H9 (cell line): ENCODE measurements around the gene ACACA. TPM values are rescaled to one million over a fixed set of nuclear protein-coding genes. Genes with fewer than 3 reads are reported as not detected.
A peak's percentile ranks its signal among the peaks of the same experiment; 100 is the strongest.

Experiments
- DNase-seq: peaks from one replicate; pipeline ENCODE4 v3.0.0-alpha.2; 2017
- H2AFZ ChIP-seq: one replicate; pipeline ENCODE4 v1.6.1; 2013; ENCODE audit warnings: mild to moderate bottlenecking, low read length, control low read depth, moderate library complexity
- H2AK5ac ChIP-seq: 2 replicates; pipeline ENCODE4 v1.6.1; 2013; ENCODE audit warnings: low read length, control low read depth, mixed read lengths; ENCODE audit not compliant: insufficient read length
- H2BK120ac ChIP-seq: one replicate; pipeline ENCODE4 v1.6.1; 2013; ENCODE audit warnings: low read depth, mild to moderate bottlenecking, low read length, control low read depth, inconsistent platforms; ENCODE audit not compliant: poor library complexity, severe bottlenecking
- H2BK12ac ChIP-seq: 2 replicates; pipeline ENCODE4 v1.6.1; 2013; ENCODE audit warnings: low read length, control low read depth, mixed read lengths, low read depth; ENCODE audit not compliant: insufficient read length
- H2BK15ac ChIP-seq: 2 replicates; pipeline ENCODE4 v1.6.1; 2013; ENCODE audit warnings: low read depth, low read length, control low read depth
- H2BK20ac ChIP-seq: one replicate; pipeline ENCODE4 v1.6.1; 2013; ENCODE audit warnings: low read depth, mild to moderate bottlenecking, low read length, control low read depth, inconsistent platforms; ENCODE audit not compliant: poor library complexity, severe bottlenecking
- H2BK5ac ChIP-seq: 2 replicates; pipeline ENCODE4 v1.6.1; 2013; ENCODE audit warnings: low read length, control low read depth, mixed read lengths; ENCODE audit not compliant: insufficient read length
- H3K14ac ChIP-seq: 2 replicates; pipeline ENCODE4 v1.6.1; 2013; ENCODE audit warnings: low read length, control low read depth; ENCODE audit not compliant: insufficient read depth
- H3K18ac ChIP-seq: 2 replicates; pipeline ENCODE4 v1.6.1; 2013; ENCODE audit warnings: low read depth, mild to moderate bottlenecking, mixed read lengths, low read length, control low read depth; ENCODE audit not compliant: insufficient read length
- H3K23ac ChIP-seq: 2 replicates; pipeline ENCODE4 v1.6.1; 2013; ENCODE audit warnings: low read length, control low read depth, mixed read lengths, low read depth; ENCODE audit not compliant: insufficient read length
- H3K23me2 ChIP-seq: 2 replicates; pipeline ENCODE4 v1.6.1; 2013; ENCODE audit warnings: low read depth, mild to moderate bottlenecking, mixed read lengths, low read length, control low read depth; ENCODE audit not compliant: insufficient read length, poor library complexity, severe bottlenecking
- H3K27ac ChIP-seq: 2 replicates; pipeline ENCODE4 v1.5.1; 2013; ENCODE audit warnings: low read length, control low read depth, mixed read lengths, low read depth; ENCODE audit not compliant: insufficient read length
- H3K27me3 ChIP-seq: 2 replicates; pipeline ENCODE4 v1.6.1; 2013; ENCODE audit warnings: low read length, control low read depth, inconsistent platforms; ENCODE audit not compliant: insufficient read depth
- H3K4ac ChIP-seq: 2 replicates; pipeline ENCODE4 v1.6.1; 2013; ENCODE audit warnings: low read depth, mild to moderate bottlenecking, control low read depth, inconsistent platforms, low read length, moderate library complexity
- H3K4me1 ChIP-seq: 2 replicates; pipeline ENCODE4 v1.6.1; 2013; ENCODE audit warnings: low read length, control low read depth, inconsistent platforms; ENCODE audit not compliant: insufficient read depth
- H3K4me2 ChIP-seq: 2 replicates; pipeline ENCODE4 v1.6.1; 2013; ENCODE audit warnings: low read length, control low read depth, mixed read lengths; ENCODE audit not compliant: insufficient read length, insufficient read depth
- H3K56ac ChIP-seq: 2 replicates; pipeline ENCODE4 v1.6.1; 2013; ENCODE audit warnings: low read depth, mild to moderate bottlenecking, mixed read lengths, low read length, control low read depth; ENCODE audit not compliant: insufficient read length
- H3K79me1 ChIP-seq: 2 replicates; pipeline ENCODE4 v1.6.1; 2013; ENCODE audit warnings: low read depth, mild to moderate bottlenecking, moderate library complexity, low read length, control low read depth, inconsistent platforms; ENCODE audit not compliant: insufficient read depth, poor library complexity, severe bottlenecking
- H3K79me2 ChIP-seq: 2 replicates; pipeline ENCODE4 v1.6.1; 2013; ENCODE audit warnings: low read length, control low read depth, inconsistent platforms; ENCODE audit not compliant: insufficient read depth
- H3K9ac ChIP-seq: 2 replicates; pipeline ENCODE4 v1.6.1; 2013; ENCODE audit warnings: low read length, control low read depth, mixed read lengths; ENCODE audit not compliant: insufficient read length; ENCODE audit errors: extremely low read depth
- H3K9me3 ChIP-seq: one replicate; pipeline ENCODE4 v1.6.1; 2013; ENCODE audit warnings: low read depth, low read length, inconsistent platforms; ENCODE audit not compliant: control insufficient read depth
- H3T11ph ChIP-seq: one replicate; pipeline ENCODE4 v1.6.1; 2013; ENCODE audit warnings: mild to moderate bottlenecking, low read length, control low read depth, inconsistent platforms
- H4K20me1 ChIP-seq: one replicate; pipeline ENCODE4 v1.6.1; 2013; ENCODE audit not compliant: control insufficient read depth, insufficient read length, insufficient read depth
- H4K5ac ChIP-seq: 2 replicates; pipeline ENCODE4 v1.6.1; 2013; ENCODE audit warnings: low read depth, mild to moderate bottlenecking, mixed read lengths, low read length, control low read depth; ENCODE audit not compliant: insufficient read length
- H4K8ac ChIP-seq: replicated peaks from 2 replicates; pipeline ENCODE4 v1.6.1; 2013; ENCODE audit warnings: low read length, control low read depth, mixed read lengths, low read depth; ENCODE audit not compliant: insufficient read length
- H4K91ac ChIP-seq: 2 replicates; pipeline ENCODE4 v1.6.1; 2013; ENCODE audit warnings: low read depth, mild to moderate bottlenecking, moderate library complexity, mixed read lengths, low read length, control low read depth; ENCODE audit not compliant: insufficient read length
- H3K27ac Mint-ChIP-seq, 3 experiments: 2 replicates in 2 of 3; 3 replicates in 1 of 3; pipeline ENCODE4 v1.8.0; 2020 to 2021; ENCODE audit warnings: mixed read lengths in 3 of 3, mild to moderate bottlenecking in 1 of 3, moderate library complexity in 1 of 3
- H3K27me3 Mint-ChIP-seq: 2 replicates; pipeline ENCODE4 v1.8.0; 2021; ENCODE audit warnings: low read depth, mild to moderate bottlenecking, moderate library complexity, mixed read lengths
- H3K36me3 Mint-ChIP-seq, 3 experiments: 2 replicates in 2 of 3; 3 replicates in 1 of 3; pipeline ENCODE4 v1.8.0; 2020 to 2021; ENCODE audit warnings: low read depth in 3 of 3, mixed read lengths in 3 of 3; ENCODE audit not compliant: insufficient read depth in 1 of 3
- H3K4me1 Mint-ChIP-seq, 2 experiments: 2 replicates each; pipeline ENCODE4 v1.8.0; 2020; ENCODE audit warnings: mixed read lengths in 2 of 2
- H3K4me3 Mint-ChIP-seq, 2 experiments: 2 replicates in 1 of 2; 3 replicates in 1 of 2; pipeline ENCODE4 v1.8.0; 2020 to 2021; ENCODE audit warnings: mild to moderate bottlenecking in 2 of 2, mixed read lengths in 2 of 2, moderate library complexity in 1 of 2
- H3K9me3 Mint-ChIP-seq, 2 experiments: 2 replicates in 1 of 2; 3 replicates in 1 of 2; pipeline ENCODE4 v1.8.0; 2020; ENCODE audit warnings: mild to moderate bottlenecking in 2 of 2, mixed read lengths in 2 of 2, moderate library complexity in 1 of 2
- CTCF ChIP-seq: fragments of 200-600 bp; sonication (generic); conservative IDR thresholded peaks from 3 replicates; pipeline ENCODE4 v1.8.0; 2021; ENCODE audit warnings: antibody characterized with exemption, mild to moderate bottlenecking
- WGBS: extraction: QIAGEN DNeasy Blood & Tissue Kit; methylation state at CpG from one replicate; pipeline ENCODE4 v1.1.7; 2013; ENCODE audit warnings: missing lambda C conversion rate, low lambda C conversion rate, mixed read lengths; ENCODE audit not compliant: insufficient read length; ENCODE audit errors: extremely low coverage; 5-methylcytosine and 5-hydroxymethylcytosine counted together
- total RNA-seq: library from RNA; stranded (reverse); gene quantifications from 2 replicates; pipeline ENCODE4 v1.2.1, GENCODE V29; 2021

Gene ACACA
- total RNA-seq, 1 experiment from 2014 or later = 135 TPM

- Mint-ChIP-seq H3K27me3 (no peaks in the 10 kb centered on the region), H3K27ac (peak overlapping the region; percentile 1 to 94 (median 6); a peak in 4 of 7 replicates), H3K36me3 (peaks cover 4 to 36% (median 11%) of the 10 kb centered on the region in 3 experiments; a peak in 6 of 7 replicates), H3K9me3 (no peaks in the 10 kb centered on the region), H3K4me1 (peaks cover 24 to 41% of the 10 kb centered on the region in 2 experiments), H3K4me3 (no peak overlapping the region)
- Histone ChIP-seq H3K23ac (no peak overlapping the region), H3K4ac (no peak overlapping the region), H2AK5ac (no peak overlapping the region), H2BK12ac (no peak overlapping the region), H2BK20ac (no peak overlapping the region), H3K14ac (no peak overlapping the region), H3K56ac (no peak overlapping the region), H4K8ac (no peak overlapping the region), H4K5ac (no peak overlapping the region), H3K9ac (no peak overlapping the region), H3K4me1 (peaks cover 8% of the 10 kb centered on the region; the same call in 1 of the 2 replicates), H3K27ac (no peak overlapping the region), H4K91ac (no peak overlapping the region), H3K4me2 (no peak overlapping the region), H2AFZ (no peak overlapping the region), H3K27me3 (no peaks in the 10 kb centered on the region), H3T11ph (no peak overlapping the region), H3K79me2 (no peaks in the 10 kb centered on the region), H3K18ac (no peak overlapping the region), H2BK15ac (no peak overlapping the region), H2BK5ac (no peak overlapping the region), H3K23me2 (no peaks in the 10 kb centered on the region), H3K9me3 (no peaks in the 10 kb centered on the region), H2BK120ac (no peak overlapping the region), H3K79me1 (no peaks in the 10 kb centered on the region), H4K20me1 (no peaks in the 10 kb centered on the region)
- no peak for TF ChIP-seq CTCF
- no peak for DNase-seq
- no CpG with 5 or more reads among the region's 3 CpGs for WGBS
These were observed 192.2 kb downstream of the ACACA start for GRCh38 chr17:37214416-37214815.
